NB4 (cell line): Measurements from ENCODE around the gene CCL26.

Experiments used
- CTCF ChIP-seq: IDR thresholded peaks from one replicate; pipeline ENCODE4 v1.5.1; 2012; ENCODE audit warnings: low read depth, low read length
- POLR2A ChIP-seq: IDR thresholded peaks from 2 replicates; pipeline ENCODE4 v1.6.1; 2011; ENCODE audit warnings: mild to moderate bottlenecking; ENCODE audit not compliant: insufficient read length; ENCODE audit errors: extremely low read depth

GRCh38 chr7:75811894-75812678, 40.1 kb upstream of the CCL26 start:
- no peak for TF ChIP-seq CTCF
- TF ChIP-seq POLR2A = no peak
